Left ventricle myocardium inferior (tissue), 1 donor: Measurements from ENCODE around the gene DEFB108B. TPM values are rescaled to one million over a fixed set of nuclear protein-coding genes. Genes with fewer than 3 reads are reported as not detected.
"Not testable (repeated sequence)": the region's sequence is repeated elsewhere in the genome, so short reads cannot be mapped to it uniquely, and the experiment has no call there.

ENCODE experiments used
- DNase-seq: peaks from one replicate; pipeline ENCODE4 v3.0.0-alpha.2; 2020
- H3K27ac ChIP-seq: fragments of 200-600 bp; replicated peaks from 2 replicates; pipeline ENCODE4 v1.8.0; 2021
- H3K27me3 ChIP-seq: fragments of 200-600 bp; 2 replicates; pipeline ENCODE4 v1.8.0; 2021; ENCODE audit warnings: low read depth
- H3K36me3 ChIP-seq: fragments of 200-600 bp; 2 replicates; pipeline ENCODE4 v1.8.0; 2021
- H3K4me1 ChIP-seq: fragments of 200-600 bp; 2 replicates; pipeline ENCODE4 v1.8.0; 2021
- H3K4me3 ChIP-seq: fragments of 200-600 bp; 2 replicates; pipeline ENCODE4 v1.8.0; 2021; ENCODE audit warnings: mild to moderate bottlenecking, moderate library complexity
- H3K9me3 ChIP-seq: fragments of 200-600 bp; replicated peaks from 2 replicates; pipeline ENCODE4 v1.8.0; 2021
- CTCF ChIP-seq: fragments of 200-600 bp; IDR thresholded peaks from 2 replicates; pipeline ENCODE4 v1.8.0; 2021; ENCODE audit warnings: antibody characterized with exemption, mild to moderate bottlenecking, borderline replicate concordance
- intact Hi-C: fragments of 100-400 bp; cut with micrococcal nuclease; formaldehyde crosslinking; loops from one replicate; pipeline ENCODE4 v1.11.0; 2022
- total RNA-seq: library from RNA; stranded (reverse); fragmentation: NEBNext Ultra II Directional; extraction: Animal tissue kit (Norgen Biotek cat#: 25700); gene quantifications from one replicate; pipeline ENCODE4 v1.2.1, GENCODE V29; 2021
- donor health status: DM: no; HTN: yes; CAD: no; lungs with severe emphysema.

Gene DEFB108B
- total RNA-seq, 1 donor from 2014 or later = not detected

GRCh38 chr11:71813481-71814355, 19.3 kb upstream of the DEFB108B start:
- TF ChIP-seq CTCF = peak; percentile 88
- Histone ChIP-seq H3K27ac (peak overlapping the region; percentile 75), H3K4me3 (peak overlapping the region; percentile 73)
- intact Hi-C loops, H3K27me3 ChIP-seq, H3K36me3 ChIP-seq, H3K4me1 ChIP-seq, H3K9me3 ChIP-seq: not testable (repeated sequence)
- peak; percentile 78 for DNase-seq

DNA sequence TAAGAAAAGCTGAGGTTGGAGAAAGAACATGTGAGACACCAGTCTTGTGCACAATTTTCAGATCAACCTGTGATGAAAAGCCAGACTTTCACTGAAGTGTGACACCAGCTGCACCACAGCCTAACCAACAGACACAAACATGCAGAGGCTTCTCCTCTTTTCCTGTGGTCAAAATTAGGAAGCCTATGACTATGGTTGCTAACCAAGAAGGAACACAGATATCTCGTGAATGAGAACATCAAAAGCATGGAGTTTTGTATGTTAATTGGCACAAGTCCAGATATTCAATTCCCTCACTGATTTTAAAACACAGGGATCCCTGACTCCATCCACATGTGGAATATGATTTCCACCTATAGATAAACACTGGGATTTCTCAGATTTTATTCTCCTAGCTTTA, 11.5 kb upstream of the DEFB108B start:
- intact Hi-C loops, H3K4me3 ChIP-seq, H3K9me3 ChIP-seq, H3K27me3 ChIP-seq, H3K4me1 ChIP-seq, H3K27ac ChIP-seq, DNase-seq, H3K36me3 ChIP-seq: not testable (repeated sequence)

GRCh38 chr11:71829247-71829646, 3.8 kb upstream of the DEFB108B start:
- H3K4me3 ChIP-seq, H3K27ac ChIP-seq, intact Hi-C loops, H3K27me3 ChIP-seq, H3K4me1 ChIP-seq, DNase-seq, H3K36me3 ChIP-seq, H3K9me3 ChIP-seq: not testable (repeated sequence)

DNA sequence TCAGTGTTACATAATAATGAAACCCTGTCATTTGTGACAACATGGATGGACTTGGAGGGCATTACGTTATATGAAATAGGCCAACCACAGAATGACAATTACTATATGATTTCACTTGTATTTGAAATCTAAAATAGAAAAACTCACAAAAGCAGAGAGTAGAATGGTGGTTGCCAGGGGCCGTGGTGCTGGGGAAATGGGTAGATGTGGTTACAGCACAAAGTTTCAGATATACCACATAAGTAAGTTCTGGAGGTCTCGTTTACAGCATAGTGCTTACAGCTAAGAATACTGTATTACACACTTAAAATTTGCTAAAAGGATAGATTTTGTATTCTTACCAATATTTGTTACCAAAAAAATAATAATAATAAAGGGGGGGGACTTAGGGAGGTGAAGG, 3.3 kb upstream of the DEFB108B start:
- intact Hi-C loops = not testable (repeated sequence)

DNA sequence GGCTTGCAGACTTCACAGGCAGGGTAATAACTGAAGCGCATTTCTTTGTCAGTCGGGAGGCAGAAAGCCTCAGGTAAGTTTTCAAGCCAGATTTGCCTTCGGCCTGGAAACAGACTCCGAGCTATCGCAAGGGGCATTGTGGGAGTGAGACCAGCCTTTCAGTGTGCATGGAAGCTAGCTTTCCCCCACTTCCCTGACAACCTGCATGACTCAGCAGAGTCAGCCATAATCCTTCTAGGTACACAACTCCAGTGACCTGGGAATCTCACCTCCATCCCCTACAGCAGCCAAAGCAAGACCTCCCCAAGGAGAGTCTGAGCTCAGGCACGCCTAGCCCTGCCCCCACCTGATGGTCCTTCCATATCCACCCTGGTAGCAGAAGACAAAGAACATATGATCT, 9.7 kb downstream of the DEFB108B start:
- intact Hi-C loops, H3K4me3 ChIP-seq, H3K27me3 ChIP-seq, DNase-seq, H3K27ac ChIP-seq, H3K4me1 ChIP-seq, H3K36me3 ChIP-seq, H3K9me3 ChIP-seq: not testable (repeated sequence)

More for the DNA sequence above, 3.3 kb upstream of the DEFB108B start:
- not testable (repeated sequence) for H3K27me3 ChIP-seq, DNase-seq, H3K9me3 ChIP-seq, H3K4me1 ChIP-seq, H3K36me3 ChIP-seq, H3K4me3 ChIP-seq, H3K27ac ChIP-seq

DNA sequence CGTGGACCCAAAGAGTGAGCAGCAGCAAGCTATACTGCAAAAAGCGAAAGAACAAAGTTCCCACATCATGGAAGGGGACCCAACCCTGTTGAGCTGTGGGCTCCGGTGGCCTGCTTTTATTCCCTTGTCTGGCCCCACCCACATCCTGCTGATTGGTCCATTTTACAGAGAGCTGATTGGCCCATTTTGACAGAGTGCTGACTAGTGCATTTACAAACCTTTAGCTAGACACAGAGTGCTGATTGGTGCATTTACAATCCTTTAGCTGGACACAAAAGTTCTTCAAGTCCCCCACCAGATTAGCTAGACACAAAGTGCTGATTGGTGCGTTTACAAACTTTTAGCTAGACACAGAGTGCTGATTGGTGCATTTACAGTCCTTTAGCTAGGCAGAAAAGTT, 10.4 kb downstream of the DEFB108B start:
- H3K27me3 ChIP-seq, H3K27ac ChIP-seq, DNase-seq, H3K36me3 ChIP-seq, H3K4me3 ChIP-seq, H3K4me1 ChIP-seq, intact Hi-C loops, H3K9me3 ChIP-seq: not testable (repeated sequence)

- intact Hi-C loops = no loop called here
- DNase-seq = no peak
Observed at GRCh38 chr11:71843858-71844257, 10.9 kb downstream of the DEFB108B start.

DNA sequence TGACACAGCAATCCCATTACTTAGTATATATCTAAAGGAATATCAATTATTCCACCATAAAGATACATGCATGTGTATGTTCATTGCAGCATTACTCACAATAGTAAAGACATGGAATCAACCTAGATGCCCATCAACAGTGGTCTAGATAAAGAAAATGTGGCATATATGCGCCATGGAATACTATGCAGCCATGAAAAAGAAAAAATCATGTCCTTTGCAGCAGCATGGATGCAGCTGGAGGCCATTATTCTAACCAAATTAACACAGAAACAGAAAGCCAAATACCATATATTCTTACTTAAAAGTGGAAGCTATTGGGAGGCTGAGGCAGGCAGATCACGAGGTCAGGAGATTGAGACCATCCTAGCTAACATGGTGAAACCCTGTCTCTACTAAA, 20.9 kb downstream of the DEFB108B start:
- DNase-seq, H3K4me1 ChIP-seq, intact Hi-C loops, H3K4me3 ChIP-seq, H3K36me3 ChIP-seq, H3K27ac ChIP-seq, H3K27me3 ChIP-seq: not testable (repeated sequence)
- H3K9me3 ChIP-seq = peaks cover 19% of the 10 kb centered on the region

More at GRCh38 chr11:71843858-71844257, 10.9 kb downstream of the DEFB108B start:
- Histone ChIP-seq H3K9me3 (peaks cover 10% of the 10 kb centered on the region), H3K4me3 (no peak overlapping the region), H3K36me3 (no peaks in the 10 kb centered on the region), H3K4me1 (no peaks in the 10 kb centered on the region), H3K27ac (no peak overlapping the region), H3K27me3 (no peaks in the 10 kb centered on the region)
- no peak for TF ChIP-seq CTCF

DNA sequence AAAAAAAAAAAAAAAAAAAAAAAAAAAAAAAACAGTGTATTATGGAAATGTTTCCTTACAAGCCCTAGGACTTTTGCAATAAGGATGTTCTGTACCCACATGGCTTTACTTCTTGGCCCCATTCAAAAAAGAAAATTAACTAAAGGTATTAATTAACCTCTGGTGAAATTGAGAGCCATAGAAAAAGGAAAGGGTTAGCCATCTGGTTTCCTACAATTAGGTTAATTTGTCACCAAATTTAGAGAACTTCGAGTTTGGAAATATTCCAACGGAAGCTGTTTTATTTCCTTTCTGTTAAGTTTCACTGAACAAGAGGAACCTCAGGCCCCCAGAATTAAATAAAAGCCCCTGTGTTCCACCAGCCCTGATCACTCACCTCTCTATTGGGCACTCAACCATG, 22.9 kb downstream of the DEFB108B start:
- H3K36me3 ChIP-seq, H3K27me3 ChIP-seq, H3K27ac ChIP-seq, H3K4me1 ChIP-seq, H3K9me3 ChIP-seq, intact Hi-C loops, DNase-seq, H3K4me3 ChIP-seq: not testable (repeated sequence)

DNA sequence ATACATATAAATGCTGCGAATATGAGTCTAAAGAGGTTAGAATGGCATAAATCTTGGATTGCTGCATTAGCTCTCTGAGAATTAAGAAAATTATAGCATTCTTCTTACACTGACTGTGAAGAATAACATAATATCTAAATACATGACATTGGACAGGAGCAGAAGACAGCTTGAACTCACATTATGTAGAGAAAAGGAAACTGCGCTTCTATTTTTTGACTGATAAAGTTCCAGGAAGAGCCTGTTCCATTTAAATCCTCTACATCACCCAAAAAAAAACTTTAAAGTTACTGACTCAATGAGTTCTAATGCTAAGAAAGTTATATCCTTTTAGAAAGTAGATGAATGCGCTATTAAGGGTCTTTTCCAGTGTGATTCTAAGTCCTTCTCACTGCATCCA, 27.8 kb downstream of the DEFB108B start:
- H3K4me3 ChIP-seq, DNase-seq, H3K9me3 ChIP-seq, H3K36me3 ChIP-seq, intact Hi-C loops, H3K27me3 ChIP-seq, H3K4me1 ChIP-seq: not testable (repeated sequence)
- H3K27ac ChIP-seq = peak overlapping the region; percentile 31
